SK-N-SH (cell line): Measurements from ENCODE around the gene TMEM245.

ENCODE experiments used
- CTCF ChIP-seq: fragments of 200-600 bp; sonication (generic); IDR thresholded peaks from 2 replicates; pipeline ENCODE4 v1.6.1; 2017; ENCODE audit warnings: antibody characterized with exemption, mild to moderate bottlenecking, moderate library complexity
- EZH2phosphoT487 ChIP-seq: fragments of 200-600 bp; sonication (generic); IDR thresholded peaks from 2 replicates; pipeline ENCODE4 v1.6.1; 2017; ENCODE audit warnings: low read depth, mixed run types, mild to moderate bottlenecking, antibody characterized with exemption, moderate library complexity, borderline replicate concordance
- GABPA ChIP-seq: IDR thresholded peaks from 2 replicates; pipeline ENCODE4 v1.4.0; 2012; ENCODE audit warnings: low read depth, mild to moderate bottlenecking
- NRF1 ChIP-seq: IDR thresholded peaks from 2 replicates; pipeline ENCODE4 v1.6.1; 2012; ENCODE audit warnings: low read depth, mild to moderate bottlenecking, low read length
- POLR2AphosphoS5 ChIP-seq: IDR thresholded peaks from 2 replicates; pipeline ENCODE4 v1.6.1; 2012; ENCODE audit warnings: low read depth, low read length
- RAD21 ChIP-seq: IDR thresholded peaks from 2 replicates; pipeline ENCODE4 v1.6.1; 2012; ENCODE audit warnings: mild to moderate bottlenecking, low read length
- RFX5 ChIP-seq: IDR thresholded peaks from 2 replicates; pipeline ENCODE4 v1.6.1; 2012; ENCODE audit warnings: mild to moderate bottlenecking, improper control_type of control experiment, low read length
- SMC3 ChIP-seq: IDR thresholded peaks from 2 replicates; pipeline ENCODE4 v1.6.1; 2012; ENCODE audit warnings: low read depth, low read length, improper control_type of control experiment
- YY1 ChIP-seq: IDR thresholded peaks from 2 replicates; pipeline ENCODE4 v1.4.0; 2012; ENCODE audit warnings: low read depth, mild to moderate bottlenecking

GRCh38 chr9:109052416-109052815 lies 67.3 kb downstream of the TMEM245 start:
- TF ChIP-seq RFX5 (no peak), SMC3 (no peak), CTCF (no peak), GABPA (no peak), POLR2AphosphoS5 (no peak), EZH2phosphoT487 (no peak), RAD21 (no peak), NRF1 (no peak), YY1 (no peak)
